Vagina (tissue), 2 donors: ENCODE data around the gene SNRNP200.

Source experiments
- POLR2AphosphoS5 ChIP-seq, 2 donors: sonication (generic); formaldehyde crosslinking; IDR thresholded peaks; one replicate each; pipeline ENCODE4 v1.9.0; 2017; ENCODE audit warnings: antibody characterized with exemption in 2 of 2, mild to moderate bottlenecking in 2 of 2, low read depth in 1 of 2; ENCODE audit not compliant: insufficient read depth in 1 of 2
- TF ChIP-seq, protein P1 (sequence below), 3 experiments: fragments of 450-650 bp in 2 of 3; fragments of 200-600 bp in 1 of 3; sonication (generic) in 1 of 3; IDR thresholded peaks; one replicate each; pipeline ENCODE4 v1.5.1; 2017 to 2019; ENCODE audit warnings: antibody characterized with exemption in 3 of 3, mild to moderate bottlenecking in 2 of 3, moderate library complexity in 2 of 3

DNA sequence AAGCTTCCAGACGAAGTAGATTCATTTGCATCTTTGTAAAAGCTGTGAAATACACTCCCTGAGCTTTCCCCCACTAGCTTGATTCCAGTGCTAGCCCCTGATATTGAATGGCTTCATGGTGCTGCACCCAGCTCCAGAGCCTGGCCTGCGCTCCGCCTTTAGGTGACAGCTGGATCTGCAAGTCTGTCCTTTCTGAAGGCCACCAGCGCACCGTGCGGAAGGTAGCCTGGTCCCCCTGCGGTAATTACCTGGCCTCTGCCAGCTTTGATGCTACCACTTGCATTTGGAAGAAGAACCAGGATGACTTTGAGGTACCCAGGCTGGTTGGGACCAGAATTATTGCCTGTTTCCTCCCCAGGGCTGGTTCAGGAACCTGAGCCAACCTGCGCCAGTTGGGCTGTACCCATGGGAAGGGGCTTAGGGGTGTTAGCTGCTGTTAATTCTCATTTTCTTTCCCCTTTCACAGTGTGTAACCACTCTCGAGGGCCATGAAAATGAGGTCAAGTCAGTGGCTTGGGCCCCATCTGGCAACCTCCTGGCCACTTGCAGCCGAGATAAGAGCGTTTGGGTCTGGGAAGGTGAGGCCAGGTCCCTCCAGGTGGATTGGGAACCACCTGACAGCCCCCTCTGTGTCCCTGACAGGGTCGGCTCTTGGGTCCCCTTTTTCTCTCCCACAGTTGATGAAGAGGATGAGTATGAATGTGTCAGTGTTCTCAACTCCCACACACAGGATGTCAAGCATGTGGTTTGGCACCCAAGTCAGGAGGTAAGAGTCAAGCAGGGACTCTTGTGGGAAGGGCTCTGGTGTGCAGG, 38.0 kb downstream of the SNRNP200 start:
- TF ChIP-seq, protein P1, sequence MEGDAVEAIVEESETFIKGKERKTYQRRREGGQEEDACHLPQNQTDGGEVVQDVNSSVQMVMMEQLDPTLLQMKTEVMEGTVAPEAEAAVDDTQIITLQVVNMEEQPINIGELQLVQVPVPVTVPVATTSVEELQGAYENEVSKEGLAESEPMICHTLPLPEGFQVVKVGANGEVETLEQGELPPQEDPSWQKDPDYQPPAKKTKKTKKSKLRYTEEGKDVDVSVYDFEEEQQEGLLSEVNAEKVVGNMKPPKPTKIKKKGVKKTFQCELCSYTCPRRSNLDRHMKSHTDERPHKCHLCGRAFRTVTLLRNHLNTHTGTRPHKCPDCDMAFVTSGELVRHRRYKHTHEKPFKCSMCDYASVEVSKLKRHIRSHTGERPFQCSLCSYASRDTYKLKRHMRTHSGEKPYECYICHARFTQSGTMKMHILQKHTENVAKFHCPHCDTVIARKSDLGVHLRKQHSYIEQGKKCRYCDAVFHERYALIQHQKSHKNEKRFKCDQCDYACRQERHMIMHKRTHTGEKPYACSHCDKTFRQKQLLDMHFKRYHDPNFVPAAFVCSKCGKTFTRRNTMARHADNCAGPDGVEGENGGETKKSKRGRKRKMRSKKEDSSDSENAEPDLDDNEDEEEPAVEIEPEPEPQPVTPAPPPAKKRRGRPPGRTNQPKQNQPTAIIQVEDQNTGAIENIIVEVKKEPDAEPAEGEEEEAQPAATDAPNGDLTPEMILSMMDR (IDR thresholded peaks at IDR 0.05) = no peak
- TF ChIP-seq POLR2AphosphoS5 (IDR thresholded peaks at IDR 0.05; ENCODE audit: insufficient read depth in 1 of 2, low read depth in 1 of 2) = no peak
